Nephron (organoid): ENCODE results near the gene MGAT2.

Experiments
- H3K27ac Mint-ChIP-seq, 3 experiments: 2 replicates each; pipeline ENCODE4 v1.8.0; 2020; ENCODE audit warnings: mixed read lengths in 3 of 3, mild to moderate bottlenecking in 2 of 3, moderate library complexity in 1 of 3
- H3K27me3 Mint-ChIP-seq: 2 replicates; pipeline ENCODE4 v1.8.0; 2021; ENCODE audit warnings: low read depth, mild to moderate bottlenecking, moderate library complexity, mixed read lengths
- H3K36me3 Mint-ChIP-seq: 2 replicates; pipeline ENCODE4 v1.8.0; 2020; ENCODE audit warnings: low read depth, mixed read lengths
- H3K4me1 Mint-ChIP-seq: 2 replicates; pipeline ENCODE4 v1.8.0; 2020; ENCODE audit warnings: mixed read lengths
- H3K4me3 Mint-ChIP-seq, 3 experiments: 2 replicates each; pipeline ENCODE4 v1.8.0; 2020; ENCODE audit warnings: mild to moderate bottlenecking in 3 of 3, mixed read lengths in 3 of 3, moderate library complexity in 2 of 3
- H3K9me3 Mint-ChIP-seq: 2 replicates; pipeline ENCODE4 v1.8.0; 2020; ENCODE audit warnings: mixed read lengths
- CTCF ChIP-seq, 3 experiments: fragments of 200-600 bp; sonication (generic); IDR thresholded peaks; one replicate each; pipeline ENCODE4 v1.5.0; 2021; ENCODE audit warnings: antibody characterized with exemption in 3 of 3; ENCODE audit not compliant: unreplicated experiment in 3 of 3

Gene MGAT2

GRCh38 chr14:49623941-49624839 lies 3.6 kb downstream of the MGAT2 start:
- no peak for TF ChIP-seq CTCF (IDR thresholded peaks at IDR 0.05; ENCODE audit: unreplicated experiment in 3 of 3)
- no peaks in the 10 kb centered on the region for H3K9me3 Mint-ChIP-seq
- H3K4me1 Mint-ChIP-seq, result peaks cover 26% of the 10 kb centered on the region

GRCh38 chr14:49633640-49634546 lies 13.3 kb downstream of the MGAT2 start:
- Mint-ChIP-seq H3K36me3 (peaks cover 27% of the 10 kb centered on the region), H3K27me3 (no peaks in the 10 kb centered on the region), H3K27ac (peak overlapping the region; percentile 95 to 97 (median 97)), H3K4me3 (peak overlapping the region; percentile 94 to 98 (median 94)), H3K9me3 (no peaks in the 10 kb centered on the region), H3K4me1 (peaks cover 39% of the 10 kb centered on the region)
- peak; percentile 78 to 94 (median 85) for TF ChIP-seq CTCF (IDR thresholded peaks at IDR 0.05; ENCODE audit: unreplicated experiment in 3 of 3)

More at GRCh38 chr14:49623941-49624839, 3.6 kb downstream of the MGAT2 start:
- no peaks in the 10 kb centered on the region for H3K27me3 Mint-ChIP-seq
- peak overlapping the region in 1 of 3 experiments; percentile 24 for H3K4me3 Mint-ChIP-seq
- no peak overlapping the region for H3K27ac Mint-ChIP-seq
- peaks cover 14% of the 10 kb centered on the region for H3K36me3 Mint-ChIP-seq

DNA sequence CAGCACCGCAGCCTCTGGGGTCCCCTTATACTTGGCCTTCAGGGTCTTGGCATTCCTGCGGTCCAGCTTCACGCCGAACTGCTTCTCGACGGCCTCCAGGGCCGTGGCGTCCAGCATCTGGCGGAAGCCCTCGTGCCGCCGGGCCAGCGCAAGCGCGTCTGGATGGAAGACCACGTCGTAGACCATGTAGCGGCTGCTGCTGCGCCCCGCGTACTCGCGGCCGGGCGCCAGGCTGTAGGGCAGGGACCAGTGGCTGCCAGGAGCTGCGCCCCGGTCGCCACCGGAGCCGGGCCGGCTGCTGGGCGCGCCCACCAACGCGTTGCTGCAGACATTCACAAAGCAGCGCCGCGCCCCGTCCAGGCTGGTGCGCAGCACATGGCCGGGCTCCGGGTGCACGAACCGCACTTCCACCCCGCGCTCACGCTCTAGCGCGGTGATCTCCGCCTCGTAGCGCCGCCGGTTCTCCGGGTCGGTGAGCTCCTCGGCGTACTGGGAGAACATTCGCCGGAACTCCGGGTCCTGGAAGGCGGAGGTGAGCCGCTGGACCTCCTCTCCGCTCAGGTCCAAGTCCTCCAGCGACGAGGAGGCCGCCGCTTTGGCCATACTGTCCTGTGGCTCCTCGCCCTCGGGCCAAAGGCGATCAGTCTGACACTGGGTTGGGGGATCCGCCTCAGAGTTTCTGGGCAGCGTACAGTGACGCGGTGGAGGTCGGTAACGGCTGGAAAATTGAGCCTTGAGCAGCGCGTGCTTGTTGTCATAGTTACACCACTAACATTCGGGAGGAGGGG lies 14.1 kb downstream of the MGAT2 start, which contains the start of gene DNAAF2:
DNAAF2 (minus strand) TSS at position 698 of the 788 bp plus-strand sequence; CDS start at position 603, 95 bp downstream.
- peaks cover 40% of the 10 kb centered on the region for H3K4me1 Mint-ChIP-seq
- H3K36me3 Mint-ChIP-seq, result peaks cover 29% of the 10 kb centered on the region
- TF ChIP-seq CTCF (IDR thresholded peaks at IDR 0.05; ENCODE audit: unreplicated experiment in 3 of 3), result no peak
- peak within 1 kb of the TSS; percentile 94 to 99 (median 97) for H3K4me3 Mint-ChIP-seq
- no peaks in the 10 kb centered on the region for H3K9me3 Mint-ChIP-seq
- H3K27ac Mint-ChIP-seq, result peak within 1 kb of the TSS; percentile 95 to 97 (median 95)
- H3K27me3 Mint-ChIP-seq, result no peaks in the 10 kb centered on the region

- Mint-ChIP-seq H3K27me3 (no peaks in the 10 kb centered on the region), H3K9me3 (no peaks in the 10 kb centered on the region), H3K4me3 (peak overlapping the region; percentile 74 to 94 (median 81)), H3K36me3 (peaks cover 24% of the 10 kb centered on the region), H3K27ac (peak overlapping the region; percentile 26 to 84 (median 48)), H3K4me1 (peaks cover 33% of the 10 kb centered on the region)
- TF ChIP-seq CTCF (IDR thresholded peaks at IDR 0.05; ENCODE audit: unreplicated experiment in 3 of 3), result no peak
Measured at GRCh38 chr14:49636866-49637265, 16.3 kb downstream of the MGAT2 start.

DNA sequence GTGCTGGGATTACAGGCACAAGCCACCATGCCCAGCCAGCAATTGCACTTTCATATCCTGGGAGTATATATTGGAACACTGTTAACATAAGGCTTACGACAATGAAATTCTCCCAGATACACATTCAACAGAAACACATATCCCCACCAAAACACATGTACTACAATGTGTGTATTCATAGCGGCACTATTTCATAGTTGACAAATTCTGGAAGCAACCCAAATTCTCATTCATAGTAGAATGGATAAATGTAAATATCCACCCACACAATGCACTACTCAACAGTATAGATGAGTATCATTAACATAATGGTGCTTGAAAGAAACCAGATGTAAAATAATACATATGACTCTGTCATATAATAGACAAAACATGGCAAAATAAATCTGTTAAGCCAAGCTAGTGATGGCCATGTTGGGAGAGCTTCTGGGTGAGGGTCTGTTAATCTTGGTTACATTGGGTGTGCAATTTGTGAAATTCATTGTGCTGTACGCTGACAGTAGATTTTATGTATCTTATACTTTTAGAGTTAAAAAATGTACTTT lies 17.0 kb downstream of the MGAT2 start:
- Mint-ChIP-seq H3K27me3 (no peaks in the 10 kb centered on the region), H3K27ac (peak overlapping the region; percentile 26 to 84 (median 71)), H3K4me1 (peaks cover 40% of the 10 kb centered on the region), H3K36me3 (peaks cover 24% of the 10 kb centered on the region), H3K4me3 (peak overlapping the region; percentile 74 to 94 (median 81)), H3K9me3 (no peaks in the 10 kb centered on the region)
- no peak for TF ChIP-seq CTCF (IDR thresholded peaks at IDR 0.05; ENCODE audit: unreplicated experiment in 3 of 3)
